Subcutaneous adipose tissue (tissue), 4 donors: ENCODE measurements around the gene HOXD9. TPM values are rescaled to one million over a fixed set of nuclear protein-coding genes. Genes with fewer than 3 reads are reported as not detected.

ENCODE experiments used
- CTCF ChIP-seq: fragments of 450-650 bp; IDR thresholded peaks from one replicate; pipeline ENCODE4 v1.5.1; 2016; ENCODE audit warnings: low read depth, mild to moderate bottlenecking, control low read depth, antibody characterized with exemption, moderate library complexity
- total RNA-seq, 4 donors: library from RNA; depleted of rRNA; stranded (reverse); fragments of >200 nt; gene quantifications; one replicate each; pipeline ENCODE4 v1.1.0, GENCODE V29; 2016

The HOXD9 gene
- total RNA-seq, 4 donors from 2014 or later = 1.9 to 6.4 (median 3.7) TPM

- TF ChIP-seq CTCF = no peak
These were observed 21.2 kb upstream of the HOXD9 start for GRCh38 chr2:176101216-176101830.

- no peak for TF ChIP-seq CTCF
These were observed 20.7 kb upstream of the HOXD9 start for GRCh38 chr2:176101842-176102241.

GRCh38 chr2:176102309-176102866 is 20.1 kb upstream of the HOXD9 start:
- TF ChIP-seq CTCF = no peak

GRCh38 chr2:176103194-176103593 is 19.3 kb upstream of the HOXD9 start:
- TF ChIP-seq CTCF = no peak

GRCh38 chr2:176103742-176104315 is 18.7 kb upstream of the HOXD9 start:
- no peak for TF ChIP-seq CTCF

- no peak for TF ChIP-seq CTCF
These were observed 18.0 kb upstream of the HOXD9 start for GRCh38 chr2:176104316-176105077.

- no peak for TF ChIP-seq CTCF
These were observed 17.3 kb upstream of the HOXD9 start for GRCh38 chr2:176105078-176105729.
